T-helper 2 cell treated with Interferon-gamma antibody and Interleukin-4, amounts not matched to agents 100 ng/mL and 5 ng/mL, for 36 hours (primary cell): ENCODE results near the gene OR2A14. TPM values are rescaled to one million over a fixed set of nuclear protein-coding genes. Genes with fewer than 3 reads are reported as not detected.
"Not testable (repeated sequence)": the region's sequence is repeated elsewhere in the genome, so short reads cannot be mapped to it uniquely, and the experiment has no call there.

Source experiments
- intact Hi-C: fragments of 100-400 bp; cut with micrococcal nuclease; formaldehyde crosslinking; loops from one replicate; pipeline ENCODE4 v1.15.1; 2023
- total RNA-seq: library from RNA; stranded (reverse); gene quantifications from 2 replicates; pipeline ENCODE4 v1.2.3, GENCODE V29; 2022

The OR2A14 gene
- total RNA-seq, 1 donor from 2014 or later, result not detected

- intact Hi-C loops, result no loop called here
These were observed 25.4 kb downstream of the OR2A14 start for GRCh38 chr7:144148224-144148827.

GRCh38 chr7:144158861-144159260, 35.9 kb downstream of the OR2A14 start:
- intact Hi-C loops, result loop anchor here (10.0 kb wide), 1 partner anchor 154 kb away; the partner anchor contains the start of gene OR6B1

- intact Hi-C loops, result no loop called here
These were observed 41.8 kb downstream of the OR2A14 start for GRCh38 chr7:144164784-144165183.

- intact Hi-C loops, result not testable (repeated sequence)
These were observed 48.8 kb downstream of the OR2A14 start for GRCh38 chr7:144171594-144172350.

- intact Hi-C loops, result no loop called here
These were observed 51.6 kb downstream of the OR2A14 start for GRCh38 chr7:144174613-144175012.

- intact Hi-C loops, result not testable (repeated sequence)
These were observed 55.6 kb downstream of the OR2A14 start for GRCh38 chr7:144178380-144179164.

GRCh38 chr7:144179165-144179479, 56.1 kb downstream of the OR2A14 start:
- intact Hi-C loops, result not testable (repeated sequence)

Other genes with a start within 250 kb of the OR2A14 start
- 15.7 and 16.0 TPM in 2 replicates for gene TCAF1, start 221.0 kb upstream of the OR2A14 start, total RNA-seq
- gene OR2F2, start 187.9 kb upstream of the OR2A14 start, total RNA-seq, result not detected in 2 replicates
- gene OR2F1, start 168.3 kb upstream of the OR2A14 start, total RNA-seq, result not detected in 2 replicates
- not detected in 2 replicates for gene OR6B1, start 122.9 kb upstream of the OR2A14 start, total RNA-seq
- not detected in 2 replicates for gene OR2A5, start 74.2 kb upstream of the OR2A14 start, total RNA-seq
- gene OR2A25, start 53.4 kb upstream of the OR2A14 start, total RNA-seq, result not detected in 2 replicates
- not detected in 2 replicates for gene OR2A12, start 36.9 kb upstream of the OR2A14 start, total RNA-seq
- not detected in 2 replicates for gene OR2A2, start 13.6 kb upstream of the OR2A14 start, total RNA-seq
- gene CTAGE4, start 60.3 kb downstream of the OR2A14 start, total RNA-seq, result 2.3 and 2.4 TPM in 2 replicates
- gene ARHGEF35, start 72.7 kb downstream of the OR2A14 start, total RNA-seq, result 3.6 and 3.9 TPM in 2 replicates
- gene OR2A42, start 116.4 kb downstream of the OR2A14 start, total RNA-seq, result 0.16 TPM in 1 of 2 replicates, not detected in the other
- 3.9 TPM in 2 replicates for gene OR2A7, start 141.6 kb downstream of the OR2A14 start, total RNA-seq
- gene CTAGE8, start 146.1 kb downstream of the OR2A14 start, total RNA-seq, result 0.98 and 1.7 TPM in 2 replicates
- 0.09 TPM in 1 of 2 replicates, not detected in the other for gene OR2A1, start 189.2 kb downstream of the OR2A14 start, total RNA-seq
- gene ARHGEF5, start 232.2 kb downstream of the OR2A14 start, total RNA-seq, result 11.0 and 11.9 TPM in 2 replicates